ENCODE results near the gene CSNK1A1.

The CSNK1A1 gene

GRCh38 chr5:149552553-149553160 lies 1.4 kb upstream of the CSNK1A1 start:
- TF ChIP-seq ZFX (IDR thresholded peaks at IDR 0.05; ENCODE audit: borderline replicate concordance) (no peak), CTCF (IDR thresholded peaks at IDR 0.05) (no peak)
- peak overlapping the region; percentile 95 for H3K27ac ChIP-seq

GRCh38 chr5:149552038-149552494 lies 827 bp upstream of the CSNK1A1 start:
- peak; percentile 49 for TF ChIP-seq CTCF (IDR thresholded peaks at IDR 0.05)
- no peak for TF ChIP-seq ZFX (IDR thresholded peaks at IDR 0.05; ENCODE audit: borderline replicate concordance)
- peak overlapping the region; percentile 95 for H3K27ac ChIP-seq

- no peak for TF ChIP-seq CTCF (IDR thresholded peaks at IDR 0.05)
- no peak for TF ChIP-seq ZFX (IDR thresholded peaks at IDR 0.05; ENCODE audit: borderline replicate concordance)
- peak overlapping the region; percentile 95 for H3K27ac ChIP-seq
These were observed 529 bp downstream of the CSNK1A1 start for GRCh38 chr5:149550594-149551226.

- TF ChIP-seq CTCF (IDR thresholded peaks at IDR 0.05) = no peak
- no peak for TF ChIP-seq ZFX (IDR thresholded peaks at IDR 0.05; ENCODE audit: borderline replicate concordance)
These were observed 1.0 kb downstream of the CSNK1A1 start for GRCh38 chr5:149550268-149550583.

GRCh38 chr5:149549461-149550267 lies 1.6 kb downstream of the CSNK1A1 start:
- no peak for TF ChIP-seq CTCF (IDR thresholded peaks at IDR 0.05)
- no peak for TF ChIP-seq ZFX (IDR thresholded peaks at IDR 0.05; ENCODE audit: borderline replicate concordance)
- peak overlapping the region; percentile 95 for H3K27ac ChIP-seq

More at GRCh38 chr5:149550268-149550583, 1.0 kb downstream of the CSNK1A1 start:
- peak overlapping the region; percentile 95 for H3K27ac ChIP-seq

- TF ChIP-seq CTCF (IDR thresholded peaks at IDR 0.05) (no peak), ZFX (IDR thresholded peaks at IDR 0.05; ENCODE audit: borderline replicate concordance) (no peak)
- H3K27ac ChIP-seq = peak overlapping the region; percentile 95
These were observed 4.3 kb downstream of the CSNK1A1 start for GRCh38 chr5:149546974-149547373.

GRCh38 chr5:149545327-149545726 lies 5.9 kb downstream of the CSNK1A1 start:
- H3K27ac ChIP-seq = peak overlapping the region; percentile 95
- TF ChIP-seq CTCF (IDR thresholded peaks at IDR 0.05) (no peak), ZFX (IDR thresholded peaks at IDR 0.05; ENCODE audit: borderline replicate concordance) (no peak)

Measured in 22Rv1 (cell line).